Measurements from ENCODE around the gene NDUFS2.
"Not testable (repeated sequence)": the region's sequence is repeated elsewhere in the genome, so short reads cannot be mapped to it uniquely, and the experiment has no call there.

The NDUFS2 gene

DNA sequence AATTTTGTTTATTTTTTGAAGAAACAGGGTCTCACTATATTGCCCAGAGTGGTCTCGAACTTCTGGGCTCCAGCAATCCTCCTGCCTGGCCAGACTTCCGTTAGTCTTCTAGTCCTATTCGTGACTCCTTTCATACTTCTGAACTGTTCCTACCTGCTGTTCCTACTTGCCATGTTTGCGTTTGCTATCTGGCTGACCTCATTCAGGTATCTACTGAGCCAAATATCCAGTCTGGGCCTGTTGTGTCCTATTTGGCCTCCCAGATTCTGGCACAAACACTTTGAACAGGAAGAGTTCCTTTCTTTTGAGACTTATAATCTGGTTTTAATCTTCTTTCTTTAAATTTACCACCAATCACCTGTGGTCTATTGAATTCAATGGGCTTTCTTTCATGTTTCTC lies 42.7 kb downstream of the NDUFS2 start:
- no peak overlapping the region for H3K9ac ChIP-seq (ENCODE audit: insufficient read length)
- no peak overlapping the region for H3K4me3 ChIP-seq
- H3K36me3 ChIP-seq (ENCODE audit: insufficient read depth, low read length): no peaks in the 10 kb centered on the region
- no peak for TF ChIP-seq POLR2AphosphoS5 (IDR thresholded peaks at IDR 0.05; ENCODE audit: borderline replicate concordance, low read depth, low read length)
- TF ChIP-seq EZH2 (IDR thresholded peaks at IDR 0.05): no peak
- no peak for TF ChIP-seq FOXP2 (optimal IDR thresholded peaks at IDR 0.05; ENCODE audit: control extremely low read depth, extremely low read length, insufficient read depth)
- DNase-seq (ENCODE audit: low read depth, low spot score): no peak
- no peaks in the 10 kb centered on the region for H3K9me3 ChIP-seq (ENCODE audit: low read depth, low read length)
- H3K27ac ChIP-seq: no peak overlapping the region

DNA sequence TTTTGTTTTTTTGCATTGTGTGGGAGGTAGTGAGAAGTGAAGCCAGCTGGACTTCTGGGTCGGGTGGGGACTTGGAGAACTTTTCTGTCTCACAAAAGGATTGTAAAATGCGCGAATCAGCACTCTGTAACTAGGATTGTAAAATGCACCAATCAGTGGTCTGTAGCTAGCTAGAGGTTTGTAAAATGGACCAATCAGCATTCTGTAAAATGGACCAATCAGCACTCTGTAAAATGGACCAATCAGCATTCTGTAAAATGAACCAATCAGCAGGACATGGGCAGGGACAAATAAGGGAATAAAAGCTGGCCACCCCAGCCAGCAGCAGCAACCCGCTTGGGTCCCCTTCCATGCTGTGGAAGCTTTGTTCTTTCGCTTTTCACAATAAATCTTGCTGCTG lies 47.9 kb downstream of the NDUFS2 start:
- H3K9ac ChIP-seq (ENCODE audit: insufficient read length); H3K9me3 ChIP-seq (ENCODE audit: low read depth, low read length); H3K27ac ChIP-seq; H3K4me3 ChIP-seq; DNase-seq (ENCODE audit: low read depth, low spot score); H3K36me3 ChIP-seq (ENCODE audit: insufficient read depth, low read length): not testable (repeated sequence)

DNA sequence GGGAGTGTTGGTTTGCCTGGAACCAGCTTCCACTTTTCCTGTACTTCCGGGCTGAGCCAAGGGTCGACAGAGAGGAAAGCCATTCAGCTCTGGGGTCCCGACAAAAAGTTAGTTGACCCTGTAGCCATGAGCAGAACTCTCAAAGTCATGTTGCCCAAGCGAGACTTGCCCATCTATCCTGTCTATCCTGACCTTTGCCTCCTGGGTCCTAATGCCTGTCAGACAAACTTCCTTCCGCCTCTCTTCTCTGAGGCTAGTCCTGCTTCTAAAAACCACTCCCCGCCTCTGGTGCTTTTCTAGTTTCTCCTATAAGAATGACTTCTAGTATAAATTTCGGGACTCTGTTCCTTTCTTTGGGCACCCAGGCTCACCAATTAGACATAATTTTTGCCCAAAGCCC lies 48.7 kb downstream of the NDUFS2 start:
- Histone ChIP-seq H3K9ac (ENCODE audit: insufficient read length) (no peak overlapping the region), H3K4me3 (no peak overlapping the region)
- DNase-seq (ENCODE audit: low read depth, low spot score): no peak

DNA sequence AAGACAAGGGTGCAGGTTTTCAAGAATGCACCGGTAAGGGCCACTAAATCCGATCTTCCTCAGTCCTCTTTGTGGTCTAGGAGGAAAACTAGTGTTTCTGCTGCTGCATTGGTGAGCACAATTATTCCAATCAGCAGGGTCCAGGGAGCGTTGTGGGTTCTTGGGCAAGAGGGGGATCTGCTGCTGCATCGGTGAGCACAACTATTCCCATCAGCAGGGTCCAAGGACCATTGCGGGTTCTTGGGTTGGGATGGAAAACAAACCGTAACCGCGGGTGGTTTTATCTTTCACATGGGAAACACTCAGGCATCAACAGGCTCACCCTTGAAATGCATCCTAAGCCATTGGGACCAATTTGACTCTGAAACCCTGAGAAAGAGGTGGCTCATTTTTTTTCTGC lies 49.4 kb downstream of the NDUFS2 start:
- no peak for DNase-seq (ENCODE audit: low read depth, low spot score)
- TF ChIP-seq POLR2AphosphoS5 (IDR thresholded peaks at IDR 0.05; ENCODE audit: borderline replicate concordance, low read depth, low read length) (no peak), EZH2 (IDR thresholded peaks at IDR 0.05) (no peak), FOXP2 (optimal IDR thresholded peaks at IDR 0.05; ENCODE audit: control extremely low read depth, extremely low read length, insufficient read depth) (no peak)
- no peak overlapping the region for H3K9ac ChIP-seq (ENCODE audit: insufficient read length)
- H3K4me3 ChIP-seq: no peak overlapping the region
- no peaks in the 10 kb centered on the region for H3K36me3 ChIP-seq (ENCODE audit: insufficient read depth, low read length)
- no peak overlapping the region for H3K27ac ChIP-seq
- no peaks in the 10 kb centered on the region for H3K9me3 ChIP-seq (ENCODE audit: low read depth, low read length)

More for the DNA sequence above, 48.7 kb downstream of the NDUFS2 start:
- H3K36me3 ChIP-seq (ENCODE audit: insufficient read depth, low read length): no peaks in the 10 kb centered on the region
- no peak overlapping the region for H3K27ac ChIP-seq
- no peaks in the 10 kb centered on the region for H3K9me3 ChIP-seq (ENCODE audit: low read depth, low read length)
- no peak for TF ChIP-seq FOXP2 (optimal IDR thresholded peaks at IDR 0.05; ENCODE audit: control extremely low read depth, extremely low read length, insufficient read depth)
- TF ChIP-seq EZH2 (IDR thresholded peaks at IDR 0.05): no peak
- no peak for TF ChIP-seq POLR2AphosphoS5 (IDR thresholded peaks at IDR 0.05; ENCODE audit: borderline replicate concordance, low read depth, low read length)

DNA sequence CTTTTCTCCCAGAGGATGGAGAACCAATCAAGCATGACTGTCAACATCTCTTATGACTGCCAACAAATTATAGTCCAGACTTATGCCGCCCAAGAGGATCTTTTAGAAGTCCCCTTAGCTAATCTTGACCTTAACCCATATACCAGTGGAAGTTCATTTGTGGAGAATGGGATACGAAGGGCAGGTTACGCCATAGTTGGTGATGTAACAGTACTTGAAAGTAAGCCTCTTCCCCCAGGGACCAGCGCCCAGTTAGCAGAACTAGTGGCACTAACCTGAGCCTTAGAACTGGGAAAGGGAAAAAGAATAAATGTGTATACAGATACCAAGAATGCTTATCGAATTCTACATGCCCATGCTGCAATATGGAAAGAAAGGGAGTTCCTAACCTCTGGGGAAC lies 53.1 kb downstream of the NDUFS2 start:
- H3K36me3 ChIP-seq (ENCODE audit: insufficient read depth, low read length); H3K9me3 ChIP-seq (ENCODE audit: low read depth, low read length); H3K27ac ChIP-seq; DNase-seq (ENCODE audit: low read depth, low spot score); H3K4me3 ChIP-seq; H3K9ac ChIP-seq (ENCODE audit: insufficient read length): not testable (repeated sequence)

DNA sequence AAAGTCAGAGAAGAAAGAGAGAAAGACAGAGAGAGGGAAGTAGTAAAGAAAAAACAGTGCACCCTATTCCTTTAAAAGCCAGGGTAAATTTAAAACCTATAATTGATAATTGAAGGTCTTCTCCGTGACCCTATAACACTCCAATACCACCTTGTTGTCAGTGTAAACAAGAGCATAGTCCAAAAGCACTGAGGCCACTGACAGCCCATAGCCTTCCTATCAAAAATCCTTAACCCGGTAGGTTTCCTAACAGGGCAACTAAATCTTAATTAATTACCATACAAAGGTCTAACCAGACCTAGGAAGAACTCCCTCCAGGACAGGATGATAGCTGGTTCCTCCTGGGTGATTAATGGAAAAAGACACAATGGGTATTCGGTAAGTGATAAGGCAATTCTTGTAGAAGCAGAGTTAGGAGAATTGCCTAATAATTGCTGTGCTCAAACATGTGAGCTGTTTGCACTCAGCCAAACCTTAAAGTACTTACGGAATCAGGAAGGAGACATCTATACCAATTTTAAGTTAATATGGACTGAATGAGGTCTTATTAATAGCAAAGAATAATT lies 53.9 kb downstream of the NDUFS2 start:
- not testable (repeated sequence) for H3K4me3 ChIP-seq; DNase-seq (ENCODE audit: low read depth, low spot score); H3K27ac ChIP-seq; H3K9ac ChIP-seq (ENCODE audit: insufficient read length); H3K36me3 ChIP-seq (ENCODE audit: insufficient read depth, low read length); H3K9me3 ChIP-seq (ENCODE audit: low read depth, low read length)

DNA sequence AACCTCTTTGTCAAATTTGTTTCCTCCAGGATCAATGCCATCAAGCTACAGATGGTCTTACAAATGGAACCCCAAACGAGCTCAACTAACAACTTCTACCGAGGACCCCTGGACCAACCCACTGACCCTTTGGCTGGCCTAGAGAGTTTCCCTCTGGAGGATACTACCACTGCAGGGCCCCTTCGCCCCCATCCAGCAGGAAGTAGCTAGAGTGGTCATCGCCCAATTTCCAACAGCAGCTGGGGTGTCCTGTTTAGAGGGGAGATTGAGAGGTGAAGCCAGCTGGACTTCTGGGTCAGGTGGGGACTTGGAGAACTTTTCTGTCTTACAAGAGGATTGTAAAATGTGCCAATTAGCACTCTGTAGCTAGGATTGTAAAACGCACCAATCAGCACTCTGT lies 54.9 kb downstream of the NDUFS2 start:
- not testable (repeated sequence) for H3K9me3 ChIP-seq (ENCODE audit: low read depth, low read length); H3K36me3 ChIP-seq (ENCODE audit: insufficient read depth, low read length); H3K4me3 ChIP-seq; H3K9ac ChIP-seq (ENCODE audit: insufficient read length); H3K27ac ChIP-seq; DNase-seq (ENCODE audit: low read depth, low spot score)

DNA sequence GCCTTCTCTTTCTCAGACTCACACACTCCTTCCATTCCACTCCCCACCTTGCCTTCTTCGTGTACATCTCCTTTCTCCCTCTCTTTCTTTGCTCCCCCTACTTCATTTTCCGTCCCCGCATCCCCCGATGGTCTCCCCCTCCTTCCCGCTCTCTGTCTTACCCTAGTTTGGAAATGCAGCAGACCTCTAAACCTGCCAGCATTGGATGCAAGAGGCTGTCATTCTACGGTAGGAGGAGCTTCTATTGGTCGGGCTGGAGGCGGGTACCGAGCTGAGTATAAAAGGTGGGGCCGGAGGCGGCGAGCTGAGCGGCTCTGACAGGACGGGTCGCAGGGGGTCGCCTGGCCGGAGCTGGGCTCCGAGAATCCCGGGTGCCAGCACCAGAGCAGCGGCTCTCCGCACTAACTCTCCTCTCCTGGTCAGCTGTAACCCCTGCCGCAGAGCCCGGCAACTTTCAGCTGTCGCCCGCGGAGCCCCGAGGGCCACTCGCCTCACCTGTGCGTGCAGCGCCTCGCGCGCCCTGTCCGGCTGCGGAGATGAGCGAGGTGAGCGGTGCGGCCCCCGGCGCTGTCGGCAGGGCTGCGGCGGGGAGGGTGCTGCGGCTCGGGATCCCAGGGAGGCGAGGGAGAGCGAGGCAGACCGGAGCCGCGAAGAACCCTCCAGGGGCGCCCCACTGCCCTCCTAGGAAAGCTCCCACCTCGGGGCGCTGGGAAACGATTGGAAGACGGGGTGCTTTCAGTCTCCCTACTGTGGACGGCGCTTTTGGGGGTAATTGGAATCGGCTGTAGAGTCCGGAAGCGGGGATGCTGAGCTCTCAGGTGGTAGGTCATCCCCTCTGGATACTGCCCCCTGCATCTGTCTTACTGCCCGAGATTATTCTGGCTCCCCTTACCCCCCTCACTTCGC lies 56.5 kb downstream of the NDUFS2 start, which contains the start of gene PCP4L1:
Gene PCP4L1 (plus strand): TSS at position 307 of the 906 bp plus-strand sequence. CDS start 230 bp downstream, at position 537.
- no peak for DNase-seq (ENCODE audit: low read depth, low spot score)
- no peak within 1 kb of the TSS for H3K27ac ChIP-seq
- no peak within 1 kb of the TSS for H3K9ac ChIP-seq (ENCODE audit: insufficient read length)
- TF ChIP-seq EZH2 (IDR thresholded peaks at IDR 0.05) (peak; percentile 55), POLR2AphosphoS5 (IDR thresholded peaks at IDR 0.05; ENCODE audit: borderline replicate concordance, low read depth, low read length) (no peak), FOXP2 (optimal IDR thresholded peaks at IDR 0.05; ENCODE audit: control extremely low read depth, extremely low read length, insufficient read depth) (no peak)
- peak within 1 kb of the TSS; percentile 57 for H3K4me3 ChIP-seq
- no peaks in the 10 kb centered on the region for H3K9me3 ChIP-seq (ENCODE audit: low read depth, low read length)
- H3K36me3 ChIP-seq (ENCODE audit: insufficient read depth, low read length): no peaks in the 10 kb centered on the region

DNA sequence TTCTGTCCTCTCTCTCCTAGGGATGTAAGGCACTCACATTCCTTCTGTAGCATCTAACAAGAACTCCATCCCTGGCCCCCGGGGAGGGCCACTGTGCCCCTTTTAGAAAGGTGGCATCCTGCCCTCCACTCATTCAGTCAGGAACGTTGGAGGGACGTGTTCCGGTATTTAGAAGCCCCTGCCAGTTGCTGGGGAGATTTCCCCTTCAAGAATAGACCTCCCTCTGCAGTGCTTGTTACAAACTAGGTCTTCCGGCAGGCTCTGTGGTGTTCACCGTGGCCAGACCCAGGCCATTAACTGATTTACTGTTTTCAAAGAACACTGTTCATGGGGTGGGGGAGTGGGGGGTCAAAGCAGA lies 57.2 kb downstream of the NDUFS2 start:
- Histone ChIP-seq H3K4me3 (no peak overlapping the region; the same call in 1 of the 2 replicates), H3K9ac (ENCODE audit: insufficient read length) (no peak overlapping the region)

More for the DNA sequence above, 57.2 kb downstream of the NDUFS2 start:
- Histone ChIP-seq H3K36me3 (ENCODE audit: insufficient read depth, low read length) (no peaks in the 10 kb centered on the region), H3K9me3 (ENCODE audit: low read depth, low read length) (no peaks in the 10 kb centered on the region), H3K27ac (no peak overlapping the region)
- TF ChIP-seq EZH2 (IDR thresholded peaks at IDR 0.05): no peak
- no peak for TF ChIP-seq POLR2AphosphoS5 (IDR thresholded peaks at IDR 0.05; ENCODE audit: borderline replicate concordance, low read depth, low read length)
- no peak for TF ChIP-seq FOXP2 (optimal IDR thresholded peaks at IDR 0.05; ENCODE audit: control extremely low read depth, extremely low read length, insufficient read depth)
- DNase-seq (ENCODE audit: low read depth, low spot score): no peak

Measured in SK-N-MC (cell line).